ENCODE data around the gene GAB2. TPM values are rescaled to one million over a fixed set of nuclear protein-coding genes. Genes with fewer than 3 reads are reported as not detected.

GAB2 gene
- total and polyA plus RNA-seq, 10 of the 15 experiments (the other 5 are each of a cell fraction or from before 2014, with no cell fraction given): 0.69 to 12.6 (median 3.8) TPM

GRCh38 chr11:78398715-78399114 is 18.9 kb downstream of the GAB2 start:
- FAIRE-seq (no peak), DNase-seq (ENCODE audit: low read depth, low spot score) (no peak), ATAC-seq (no peak)
- BruUV-seq (replicated peaks): no TSS peak
- Histone ChIP-seq H3K9ac (ENCODE audit: control insufficient read depth, insufficient read depth, low read length) (no peak overlapping the region), H3K27ac (ENCODE audit: control insufficient read depth, insufficient read depth) (no peak overlapping the region), H3K36me3 (ENCODE audit: control insufficient read depth in 2 of 2, insufficient read depth in 2 of 2, low read length in 1 of 2) (no peaks in the 10 kb centered on the region), H3K4me3 (no peak overlapping the region), H3K27me3 (replicated peaks in 1 of 2; ENCODE audit: control insufficient read depth in 2 of 2, insufficient read depth in 2 of 2, low read length in 1 of 2) (no peaks in the 10 kb centered on the region), H3K79me2 (ENCODE audit: control insufficient read depth, insufficient read depth, low read length) (no peaks in the 10 kb centered on the region), H4K20me1 (ENCODE audit: control insufficient read depth, insufficient read depth) (no peaks in the 10 kb centered on the region), H3K4me2 (ENCODE audit: control insufficient read depth, insufficient read depth) (no peak overlapping the region), H3K9me3 (replicated peaks; ENCODE audit: control insufficient read depth, insufficient read depth, low read length) (no peaks in the 10 kb centered on the region), H2AFZ (ENCODE audit: control insufficient read depth, low read depth, low read length) (no peak overlapping the region), H3K4me1 (ENCODE audit: control insufficient read depth, insufficient read depth, low read length) (peaks cover 4% of the 10 kb centered on the region; the same call in 1 of the 2 replicates)
- 100% methylated on average over 1 of the region's 1 CpG for WGBS (ENCODE audit: insufficient coverage, insufficient replicate concordance, low lambda C conversion rate, missing lambda C conversion rate)
- TF ChIP-seq SP1 (IDR thresholded peaks at IDR 0.05; ENCODE audit: low read depth, low read length) (no peak), STAT1 (conservative IDR thresholded peaks at IDR 0.05) (no peak), MTA3 (IDR thresholded peaks at IDR 0.05; ENCODE audit: borderline replicate concordance, low read length) (no peak), CHD1 (IDR thresholded peaks at IDR 0.05; ENCODE audit: low read depth, low read length) (no peak), HSF1 (IDR thresholded peaks at IDR 0.05; ENCODE audit: low read depth, low read length) (no peak), BCLAF1 (IDR thresholded peaks at IDR 0.05) (no peak), TCF3 (IDR thresholded peaks at IDR 0.05; ENCODE audit: borderline replicate concordance, insufficient read depth, low read depth, low read length) (no peak), TCF7 (IDR thresholded peaks at IDR 0.05; ENCODE audit: borderline replicate concordance) (no peak)
- TF ChIP-seq, protein P1, sequence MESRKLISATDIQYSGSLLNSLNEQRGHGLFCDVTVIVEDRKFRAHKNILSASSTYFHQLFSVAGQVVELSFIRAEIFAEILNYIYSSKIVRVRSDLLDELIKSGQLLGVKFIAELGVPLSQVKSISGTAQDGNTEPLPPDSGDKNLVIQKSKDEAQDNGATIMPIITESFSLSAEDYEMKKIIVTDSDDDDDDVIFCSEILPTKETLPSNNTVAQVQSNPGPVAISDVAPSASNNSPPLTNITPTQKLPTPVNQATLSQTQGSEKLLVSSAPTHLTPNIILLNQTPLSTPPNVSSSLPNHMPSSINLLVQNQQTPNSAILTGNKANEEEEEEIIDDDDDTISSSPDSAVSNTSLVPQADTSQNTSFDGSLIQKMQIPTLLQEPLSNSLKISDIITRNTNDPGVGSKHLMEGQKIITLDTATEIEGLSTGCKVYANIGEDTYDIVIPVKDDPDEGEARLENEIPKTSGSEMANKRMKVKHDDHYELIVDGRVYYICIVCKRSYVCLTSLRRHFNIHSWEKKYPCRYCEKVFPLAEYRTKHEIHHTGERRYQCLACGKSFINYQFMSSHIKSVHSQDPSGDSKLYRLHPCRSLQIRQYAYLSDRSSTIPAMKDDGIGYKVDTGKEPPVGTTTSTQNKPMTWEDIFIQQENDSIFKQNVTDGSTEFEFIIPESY (IDR thresholded peaks at IDR 0.05): no peak
- ChIA-PET SMC1A (ENCODE audit: uncharacterized antibody, unreplicated experiment) (interaction anchor here (1.4 kb wide), 1 partner anchor 88 kb away, joined by 3 read pairs; no protein-coding TSS in a partner anchor), POLR2A (interaction anchor here (0.6 kb wide), 1 partner anchor 43 kb away, joined by 3 read pairs; no protein-coding TSS in a partner anchor), RAD21 (ENCODE audit: unreplicated experiment) (interaction anchor here (2.7 kb wide), 1 partner anchor 170 kb away, joined by 7 read pairs; no protein-coding TSS in a partner anchor), CTCF (interaction anchor here (1.1 to 2.1 kb wide), 4 partner anchors 17 to 166 kb away, joined by 3 to 9 read pairs (median 4); no protein-coding TSS in a partner anchor)
- in situ Hi-C loops (cut with MboI) (no loop called here), intact Hi-C loops (cut with micrococcal nuclease; ENCODE audit: unreplicated experiment) (no loop called here)
